Smooth muscle cell (in vitro differentiated cells): ENCODE results near the gene KMT2C. TPM values are rescaled to one million over a fixed set of nuclear protein-coding genes. Genes with fewer than 3 reads are reported as not detected.
"Not testable (repeated sequence)": the region's sequence is repeated elsewhere in the genome, so short reads cannot be mapped to it uniquely, and the experiment has no call there.

Experiments used
- DNase-seq: peaks from one replicate; lab custom pipeline; 2025; ENCODE audit not compliant: unreplicated experiment; lab: John Stamatoyannopoulos, UW
- H2AFZ ChIP-seq: fragments of 200-600 bp; sonication (generic); 2 replicates; pipeline ENCODE4 v1.6.0; 2016; ENCODE audit warnings: antibody characterized with exemption, low read depth, mild to moderate bottlenecking
- H3F3A ChIP-seq: fragments of 200-600 bp; sonication (generic); 2 replicates; pipeline ENCODE4 v1.6.0; 2017; ENCODE audit warnings: antibody characterized with exemption, low read depth
- H3K27ac ChIP-seq: fragments of 200-600 bp; sonication (generic); 2 replicates; pipeline ENCODE4 v1.5.1; 2016; ENCODE audit warnings: low read depth, mild to moderate bottlenecking
- H3K27me3 ChIP-seq: fragments of 200-600 bp; sonication (generic); 2 replicates; pipeline ENCODE4 v1.6.1; 2016; ENCODE audit warnings: low read depth, mild to moderate bottlenecking
- H3K36me3 ChIP-seq: fragments of 200-600 bp; sonication (generic); 2 replicates; pipeline ENCODE4 v1.5.1; 2016; ENCODE audit warnings: low read depth
- H3K4me1 ChIP-seq: fragments of 200-600 bp; sonication (generic); 2 replicates; pipeline ENCODE4 v1.5.1; 2016; ENCODE audit warnings: low read depth
- H3K4me2 ChIP-seq: fragments of 200-600 bp; sonication (generic); 2 replicates; pipeline ENCODE4 v1.6.0; 2016; ENCODE audit warnings: mild to moderate bottlenecking
- H3K4me3 ChIP-seq: fragments of 200-600 bp; sonication (generic); 2 replicates; pipeline ENCODE4 v1.5.1; 2016; ENCODE audit warnings: mild to moderate bottlenecking
- H3K79me2 ChIP-seq: fragments of 200-600 bp; sonication (generic); 2 replicates; pipeline ENCODE4 v1.6.0; 2016; ENCODE audit warnings: low read depth, mild to moderate bottlenecking
- H3K9ac ChIP-seq: fragments of 200-600 bp; sonication (generic); 2 replicates; pipeline ENCODE4 v1.6.0; 2016; ENCODE audit warnings: low read depth
- H3K9me3 ChIP-seq: fragments of 200-600 bp; sonication (generic); replicated peaks from 2 replicates; pipeline ENCODE4 v1.5.1; 2016; ENCODE audit warnings: low read depth
- H4K20me1 ChIP-seq: fragments of 200-600 bp; sonication (generic); 2 replicates; pipeline ENCODE4 v1.6.0; 2016; ENCODE audit warnings: low read depth
- CTCF ChIP-seq: fragments of 200-600 bp; sonication (generic); IDR thresholded peaks from 2 replicates; pipeline ENCODE4 v1.5.1; 2017; ENCODE audit warnings: borderline replicate concordance, mild to moderate bottlenecking, antibody characterized with exemption; ENCODE audit not compliant: insufficient read depth, poor library complexity, severe bottlenecking
- WGBS: methylation state at CpG from one replicate; pipeline ENCODE4 v1.1.7; 2016; ENCODE audit warnings: low lambda C conversion rate; 5-methylcytosine and 5-hydroxymethylcytosine counted together
- polyA plus RNA-seq: library from polyadenylated mRNA; unstranded; fragments of >200 nt; fragmentation: Nextera tagmentation; extraction: Ambion mirVana; gene quantifications from 2 replicates; pipeline ENCODE4 v1.2.1, GENCODE V29; 2016
- total RNA-seq: library from RNA; depleted of rRNA; stranded (reverse); fragments of >200 nt; gene quantifications from 2 replicates; pipeline ENCODE4 v1.2.3, GENCODE V29; 2014

KMT2C gene
- total and polyA plus RNA-seq, 2 experiments from 2014 or later: 10.1 to 36.7 TPM

- H3K4me3 ChIP-seq: no peak overlapping the region
- H3K36me3 ChIP-seq: no peaks in the 10 kb centered on the region
- H3K9me3 ChIP-seq: no peaks in the 10 kb centered on the region
- no peak overlapping the region for H3K4me2 ChIP-seq
- no peaks in the 10 kb centered on the region for H4K20me1 ChIP-seq
- 45% methylated on average over 5 of the region's 5 CpGs for WGBS
- no peaks in the 10 kb centered on the region for H3F3A ChIP-seq
- H3K27me3 ChIP-seq: no peaks in the 10 kb centered on the region
- no peaks in the 10 kb centered on the region for H3K79me2 ChIP-seq
- no peak overlapping the region for H3K27ac ChIP-seq
- no peak for TF ChIP-seq CTCF
- no peak overlapping the region for H3K9ac ChIP-seq
- no peak for DNase-seq
- no peak overlapping the region for H2AFZ ChIP-seq
- H3K4me1 ChIP-seq: no peaks in the 10 kb centered on the region
These were observed 15.6 kb upstream of the KMT2C start for GRCh38 chr7:152451356-152451755.

- H3K36me3 ChIP-seq, H3K9me3 ChIP-seq, H3K4me2 ChIP-seq, DNase-seq, H3K4me1 ChIP-seq, H3K4me3 ChIP-seq, H2AFZ ChIP-seq, H3K27me3 ChIP-seq, H4K20me1 ChIP-seq, H3F3A ChIP-seq, H3K79me2 ChIP-seq, H3K27ac ChIP-seq, H3K9ac ChIP-seq: not testable (repeated sequence)
- 97% methylated on average over 19 of the region's 19 CpGs for WGBS
These were observed 9.7 kb upstream of the KMT2C start for GRCh38 chr7:152445386-152446008.

- Histone ChIP-seq H3K27ac (no peak overlapping the region), H3K9ac (no peak overlapping the region), H3K27me3 (no peaks in the 10 kb centered on the region), H3K36me3 (no peaks in the 10 kb centered on the region), H3K9me3 (no peaks in the 10 kb centered on the region), H4K20me1 (no peaks in the 10 kb centered on the region), H3K79me2 (no peaks in the 10 kb centered on the region), H3K4me1 (no peaks in the 10 kb centered on the region), H3F3A (no peaks in the 10 kb centered on the region), H3K4me2 (no peak overlapping the region), H2AFZ (no peak overlapping the region), H3K4me3 (no peak overlapping the region)
- no peak for TF ChIP-seq CTCF
- no peak for DNase-seq
- 83% methylated on average over 6 of the region's 6 CpGs for WGBS
These were observed 7.8 kb upstream of the KMT2C start for GRCh38 chr7:152443586-152443985.

GRCh38 chr7:152442330-152442835 lies 6.6 kb upstream of the KMT2C start:
- Histone ChIP-seq H3K4me1 (peaks cover under 1% of the 10 kb centered on the region), H3K36me3 (no peaks in the 10 kb centered on the region), H3K4me2 (no peak overlapping the region), H3K9me3 (no peaks in the 10 kb centered on the region), H3K27me3 (no peaks in the 10 kb centered on the region), H4K20me1 (no peaks in the 10 kb centered on the region), H3K27ac (no peak overlapping the region), H3K79me2 (no peaks in the 10 kb centered on the region), H2AFZ (no peak overlapping the region), H3K4me3 (no peak overlapping the region), H3F3A (peaks cover under 1% of the 10 kb centered on the region), H3K9ac (no peak overlapping the region)
- no peak for TF ChIP-seq CTCF
- 96% methylated on average over 7 of the region's 7 CpGs for WGBS
- DNase-seq: no peak

GRCh38 chr7:152441810-152442209 lies 6.0 kb upstream of the KMT2C start:
- H3K79me2 ChIP-seq, H3F3A ChIP-seq, DNase-seq, H3K36me3 ChIP-seq, H3K27me3 ChIP-seq, H4K20me1 ChIP-seq, H3K4me2 ChIP-seq, H3K4me3 ChIP-seq, H3K27ac ChIP-seq, H2AFZ ChIP-seq, H3K4me1 ChIP-seq, H3K9ac ChIP-seq, H3K9me3 ChIP-seq: not testable (repeated sequence)
- WGBS: 92% methylated on average over 8 of the region's 8 CpGs

GRCh38 chr7:152441168-152441567 lies 5.4 kb upstream of the KMT2C start:
- not testable (repeated sequence) for H3K36me3 ChIP-seq, H3K4me3 ChIP-seq, H2AFZ ChIP-seq, H4K20me1 ChIP-seq, H3K27ac ChIP-seq, DNase-seq, H3K9me3 ChIP-seq, H3F3A ChIP-seq, H3K4me2 ChIP-seq, H3K79me2 ChIP-seq, H3K4me1 ChIP-seq, H3K9ac ChIP-seq, H3K27me3 ChIP-seq
- 94% methylated on average over 7 of the region's 7 CpGs for WGBS
